ENCODE results near the gene CD99.
"Not testable (repeated sequence)": the region's sequence is repeated elsewhere in the genome, so short reads cannot be mapped to it uniquely, and the experiment has no call there.

The CD99 gene

GRCh38 chrX:2752441-2752840 is 61.3 kb downstream of the CD99 start:
- WGBS, 2 experiments (ENCODE audit: insufficient coverage in 2 of 2), result 94% methylated on average over 3 of the region's 7 CpGs; no CpG with 5 or more reads in 1 of the 2 experiments
- H3K4me3 ChIP-seq (ENCODE audit: extremely low read depth, insufficient read depth, low read length, poor library complexity, severe bottlenecking), result not testable (repeated sequence)

DNA sequence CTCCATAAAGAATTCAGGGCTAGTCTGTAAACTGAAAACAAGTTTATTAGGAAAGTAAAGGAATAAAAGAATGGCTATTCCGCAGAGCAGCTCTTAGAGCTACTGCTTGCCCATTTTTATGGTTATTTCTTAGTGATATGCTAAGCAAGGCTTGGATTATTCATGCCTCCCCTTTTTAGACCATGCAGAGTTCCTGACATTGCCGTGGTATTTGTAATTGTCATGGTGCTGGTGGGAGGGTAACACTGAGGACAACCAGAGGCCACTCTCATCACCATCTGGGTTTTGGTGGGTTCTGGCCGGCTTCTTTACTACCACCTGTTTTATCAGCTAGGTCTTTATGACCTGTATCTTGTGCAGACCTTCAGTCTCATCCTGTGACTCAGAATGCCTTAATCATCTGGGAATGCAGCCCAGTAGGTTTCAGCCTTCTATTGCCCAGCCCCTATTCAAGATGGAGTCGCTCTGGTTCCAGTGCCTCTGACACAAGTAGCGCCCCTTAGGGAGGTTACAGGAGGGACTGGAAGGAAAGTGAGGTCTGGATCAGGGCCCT is 64.1 kb downstream of the CD99 start:
- H3K27ac ChIP-seq (ENCODE audit: low read depth, low read length, severe bottlenecking); H3K4me3 ChIP-seq (ENCODE audit: extremely low read depth, insufficient read depth, low read length, poor library complexity, severe bottlenecking); H3K9me3 ChIP-seq (ENCODE audit: control insufficient read depth, low read length); H3K36me3 ChIP-seq (ENCODE audit: control insufficient read depth, insufficient read depth, low read length); H3K4me1 ChIP-seq (ENCODE audit: control insufficient read depth, insufficient read depth, low read length, poor library complexity, severe bottlenecking): not testable (repeated sequence)
- WGBS, 2 experiments (ENCODE audit: insufficient coverage in 2 of 2), result 50 to 80% methylated on average over 1 of the region's 5 CpGs

More at GRCh38 chrX:2752441-2752840, 61.3 kb downstream of the CD99 start:
- H3K4me1 ChIP-seq (ENCODE audit: control insufficient read depth, insufficient read depth, low read length, poor library complexity, severe bottlenecking); H3K36me3 ChIP-seq (ENCODE audit: control insufficient read depth, insufficient read depth, low read length); H3K27ac ChIP-seq (ENCODE audit: low read depth, low read length, severe bottlenecking); H3K9me3 ChIP-seq (ENCODE audit: control insufficient read depth, low read length): not testable (repeated sequence)

- no peak overlapping the region for H3K4me3 ChIP-seq (ENCODE audit: extremely low read depth, insufficient read depth, low read length, poor library complexity, severe bottlenecking)
- no peaks in the 10 kb centered on the region for H3K9me3 ChIP-seq (ENCODE audit: control insufficient read depth, low read length)
- H3K27ac ChIP-seq (ENCODE audit: low read depth, low read length, severe bottlenecking), result no peak overlapping the region
- H3K4me1 ChIP-seq (ENCODE audit: control insufficient read depth, insufficient read depth, low read length, poor library complexity, severe bottlenecking), result no peaks in the 10 kb centered on the region
- H3K36me3 ChIP-seq (ENCODE audit: control insufficient read depth, insufficient read depth, low read length), result no peaks in the 10 kb centered on the region
- WGBS, 2 experiments (ENCODE audit: insufficient coverage in 2 of 2), result 86 to 94% methylated on average over 8 to 9 of the region's 10 CpGs
These were observed 65.5 kb downstream of the CD99 start for GRCh38 chrX:2756548-2756947.

GRCh38 chrX:2761246-2761645 is 70.2 kb downstream of the CD99 start:
- Histone ChIP-seq H3K27ac (ENCODE audit: low read depth, low read length, severe bottlenecking) (no peak overlapping the region), H3K9me3 (ENCODE audit: control insufficient read depth, low read length) (no peaks in the 10 kb centered on the region), H3K4me1 (ENCODE audit: control insufficient read depth, insufficient read depth, low read length, poor library complexity, severe bottlenecking) (no peaks in the 10 kb centered on the region), H3K36me3 (ENCODE audit: control insufficient read depth, insufficient read depth, low read length) (no peaks in the 10 kb centered on the region), H3K4me3 (ENCODE audit: extremely low read depth, insufficient read depth, low read length, poor library complexity, severe bottlenecking) (no peak overlapping the region)
- 85% methylated on average over 2 of the region's 2 CpGs for WGBS, 2 experiments (ENCODE audit: insufficient coverage in 2 of 2)

GRCh38 chrX:2762671-2763070 is 71.6 kb downstream of the CD99 start:
- H3K4me3 ChIP-seq (ENCODE audit: extremely low read depth, insufficient read depth, low read length, poor library complexity, severe bottlenecking); H3K9me3 ChIP-seq (ENCODE audit: control insufficient read depth, low read length); H3K36me3 ChIP-seq (ENCODE audit: control insufficient read depth, insufficient read depth, low read length); H3K4me1 ChIP-seq (ENCODE audit: control insufficient read depth, insufficient read depth, low read length, poor library complexity, severe bottlenecking); H3K27ac ChIP-seq (ENCODE audit: low read depth, low read length, severe bottlenecking): not testable (repeated sequence)
- 69 to 100% methylated on average over 1 to 2 of the region's 4 CpGs for WGBS, 2 experiments (ENCODE audit: insufficient coverage in 2 of 2)

DNA sequence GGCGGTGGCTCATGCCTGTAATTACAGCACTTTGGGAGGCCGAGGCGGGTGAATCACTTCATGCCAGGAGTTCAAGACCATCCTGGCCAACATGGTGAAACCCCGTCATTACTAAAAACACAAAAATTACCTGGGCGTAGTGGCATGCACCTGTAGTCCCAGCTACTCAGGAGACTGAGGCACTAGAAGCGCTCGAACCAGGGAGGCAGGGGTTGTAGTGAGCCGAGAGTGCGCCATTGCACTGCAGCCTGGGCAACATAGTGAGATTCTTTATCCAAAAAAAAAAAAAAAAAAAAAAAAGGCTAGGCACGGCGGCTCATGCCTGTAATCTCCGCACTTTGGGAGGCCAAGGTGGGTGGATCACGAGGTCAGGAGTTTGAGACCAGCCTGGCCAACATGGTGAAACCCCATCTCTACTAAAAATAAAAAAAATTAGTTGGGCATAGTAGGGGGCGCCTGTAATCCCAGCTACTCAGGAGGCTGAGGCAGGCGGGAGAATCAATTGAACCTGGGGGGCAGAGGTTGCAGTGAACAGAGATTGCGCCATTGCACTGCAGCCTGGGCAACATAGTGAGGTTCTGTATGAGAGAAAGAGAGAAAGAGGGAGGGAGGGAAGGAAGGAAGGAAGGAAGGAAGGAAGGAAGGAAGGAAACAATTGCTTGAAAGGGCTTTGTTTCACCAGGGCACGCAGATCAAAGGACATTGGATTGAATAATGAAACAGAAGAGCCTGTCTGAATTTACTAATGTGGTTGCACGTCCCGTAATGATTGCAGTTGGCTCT is 73.9 kb downstream of the CD99 start:
- H3K4me3 ChIP-seq (ENCODE audit: extremely low read depth, insufficient read depth, low read length, poor library complexity, severe bottlenecking); H3K9me3 ChIP-seq (ENCODE audit: control insufficient read depth, low read length); H3K36me3 ChIP-seq (ENCODE audit: control insufficient read depth, insufficient read depth, low read length); H3K27ac ChIP-seq (ENCODE audit: low read depth, low read length, severe bottlenecking): not testable (repeated sequence)
- H3K4me1 ChIP-seq (ENCODE audit: control insufficient read depth, insufficient read depth, low read length, poor library complexity, severe bottlenecking), result peaks cover 14% of the 10 kb centered on the region
- WGBS, 2 experiments (ENCODE audit: insufficient coverage in 2 of 2), result 83 to 92% methylated on average over 9 to 13 of the region's 19 CpGs

GRCh38 chrX:2765549-2765830 is 74.4 kb downstream of the CD99 start:
- 88 to 96% methylated on average over 5 of the region's 5 CpGs for WGBS, 2 experiments (ENCODE audit: insufficient coverage in 2 of 2)
- Histone ChIP-seq H3K4me1 (ENCODE audit: control insufficient read depth, insufficient read depth, low read length, poor library complexity, severe bottlenecking) (peaks cover 14% of the 10 kb centered on the region), H3K36me3 (ENCODE audit: control insufficient read depth, insufficient read depth, low read length) (no peaks in the 10 kb centered on the region), H3K4me3 (ENCODE audit: extremely low read depth, insufficient read depth, low read length, poor library complexity, severe bottlenecking) (no peak overlapping the region), H3K9me3 (ENCODE audit: control insufficient read depth, low read length) (no peaks in the 10 kb centered on the region), H3K27ac (ENCODE audit: low read depth, low read length, severe bottlenecking) (no peak overlapping the region)

DNA sequence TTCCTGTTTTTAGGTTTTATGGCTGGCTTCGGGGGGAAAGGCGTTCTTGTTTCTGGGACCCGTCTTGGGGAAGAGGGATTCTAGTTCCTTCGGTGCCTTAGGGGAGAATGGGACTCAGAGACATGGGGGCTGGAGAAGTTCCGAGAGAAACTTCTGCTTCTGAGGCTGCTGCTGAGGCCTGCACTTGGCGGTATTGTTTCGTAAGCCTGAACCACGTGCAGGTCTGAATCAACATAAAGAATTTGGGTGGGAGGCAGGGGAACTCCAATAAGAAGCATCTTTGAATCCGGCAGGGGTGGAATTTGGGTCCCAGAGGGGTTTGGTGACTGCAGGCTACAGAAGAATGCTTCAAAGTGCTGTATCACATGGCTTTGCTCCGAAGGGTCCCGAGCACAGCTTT is 75.8 kb downstream of the CD99 start:
- Histone ChIP-seq H3K9me3 (ENCODE audit: control insufficient read depth, low read length) (no peaks in the 10 kb centered on the region), H3K36me3 (ENCODE audit: control insufficient read depth, insufficient read depth, low read length) (no peaks in the 10 kb centered on the region), H3K4me1 (ENCODE audit: control insufficient read depth, insufficient read depth, low read length, poor library complexity, severe bottlenecking) (peaks cover 14% of the 10 kb centered on the region), H3K27ac (ENCODE audit: low read depth, low read length, severe bottlenecking) (no peak overlapping the region), H3K4me3 (ENCODE audit: extremely low read depth, insufficient read depth, low read length, poor library complexity, severe bottlenecking) (no peak overlapping the region)
- WGBS, 2 experiments (ENCODE audit: insufficient coverage in 2 of 2), result 90 to 97% methylated on average over 11 of the region's 11 CpGs

DNA sequence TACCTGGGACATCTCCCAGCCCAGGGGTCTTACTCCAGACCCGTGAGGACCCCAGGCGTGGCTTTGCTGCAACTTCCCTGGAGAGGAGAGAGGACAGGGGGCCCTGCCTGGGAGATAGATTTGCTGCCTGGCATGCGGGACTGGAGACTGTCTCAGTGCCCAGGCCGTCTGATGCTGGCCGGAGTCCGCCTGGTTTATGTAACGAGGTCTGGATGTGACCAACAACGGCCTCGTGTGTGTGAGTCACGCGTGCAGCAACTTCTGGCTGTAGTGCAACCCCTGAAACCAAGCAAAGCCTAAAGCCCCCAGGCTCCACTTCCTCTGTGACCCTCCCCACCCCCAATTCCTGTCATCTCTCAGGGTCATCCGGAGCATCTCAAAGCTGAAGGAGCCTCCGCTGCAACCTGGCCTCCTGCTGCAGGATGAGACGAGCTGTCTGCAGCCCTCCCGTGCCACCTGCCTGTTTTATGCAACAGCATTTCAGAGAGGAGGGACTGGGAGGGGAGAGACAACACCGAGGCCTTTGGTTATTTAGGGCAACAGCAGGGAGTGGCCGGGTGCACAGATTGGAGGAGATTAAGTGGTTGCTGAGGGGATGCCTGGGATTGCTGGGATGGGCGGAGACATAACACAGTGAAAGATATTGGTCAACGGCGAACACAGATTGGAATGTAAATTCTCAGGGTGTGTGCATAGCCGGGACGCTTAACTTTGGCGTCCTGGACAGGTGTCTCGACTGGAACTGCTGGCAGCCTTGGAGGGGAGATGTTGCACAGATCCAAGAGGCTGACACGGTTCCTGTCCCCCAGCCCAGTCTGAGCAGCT is 76.7 kb downstream of the CD99 start:
- Histone ChIP-seq H3K27ac (ENCODE audit: low read depth, low read length, severe bottlenecking) (peak overlapping the region; percentile 88), H3K4me1 (ENCODE audit: control insufficient read depth, insufficient read depth, low read length, poor library complexity, severe bottlenecking) (peaks cover 14% of the 10 kb centered on the region), H3K9me3 (ENCODE audit: control insufficient read depth, low read length) (no peaks in the 10 kb centered on the region), H3K4me3 (ENCODE audit: extremely low read depth, insufficient read depth, low read length, poor library complexity, severe bottlenecking) (no peak overlapping the region), H3K36me3 (ENCODE audit: control insufficient read depth, insufficient read depth, low read length) (no peaks in the 10 kb centered on the region)
- WGBS, 2 experiments (ENCODE audit: insufficient coverage in 2 of 2), result 81 to 83% methylated on average over 19 to 20 of the region's 25 CpGs

DNA sequence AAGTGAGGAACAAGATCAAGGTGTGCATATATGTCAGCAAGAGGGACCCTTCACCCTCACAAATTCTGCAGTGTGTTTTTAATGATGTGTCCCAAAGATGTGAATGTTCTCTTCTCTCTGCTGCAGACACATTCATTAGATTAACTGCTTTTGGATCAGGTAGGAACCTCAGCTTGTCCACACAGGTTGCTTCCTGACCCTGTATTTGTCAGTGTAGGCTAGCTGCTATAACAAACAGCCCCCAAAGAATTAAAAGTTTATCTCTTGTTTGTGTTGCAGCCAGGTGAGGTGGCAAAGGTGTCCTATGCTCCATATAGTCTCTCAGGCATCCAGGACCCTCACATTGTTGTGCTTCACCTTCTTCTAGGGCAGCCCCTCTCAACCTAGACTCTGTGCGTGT is 78.5 kb downstream of the CD99 start:
- H3K4me3 ChIP-seq (ENCODE audit: extremely low read depth, insufficient read depth, low read length, poor library complexity, severe bottlenecking), result no peak overlapping the region
- no peaks in the 10 kb centered on the region for H3K36me3 ChIP-seq (ENCODE audit: control insufficient read depth, insufficient read depth, low read length)
- no CpG with 5 or more reads among the region's 1 CpG for WGBS, 2 experiments (ENCODE audit: insufficient coverage in 2 of 2)
- H3K9me3 ChIP-seq (ENCODE audit: control insufficient read depth, low read length), result no peaks in the 10 kb centered on the region
- peaks cover 14% of the 10 kb centered on the region for H3K4me1 ChIP-seq (ENCODE audit: control insufficient read depth, insufficient read depth, low read length, poor library complexity, severe bottlenecking)
- no peak overlapping the region for H3K27ac ChIP-seq (ENCODE audit: low read depth, low read length, severe bottlenecking)
